Progenitor cell of endocrine pancreas (in vitro differentiated cells): Measurements from ENCODE around the gene TGM5. TPM values are rescaled to one million over a fixed set of nuclear protein-coding genes. Genes with fewer than 3 reads are reported as not detected.

ENCODE experiments used
- DNase-seq: peaks from one replicate; pipeline ENCODE4 v3.0.0; 2021; ENCODE audit warnings: low spot score; ENCODE audit not compliant: unreplicated experiment
- H3K27ac Mint-ChIP-seq: 2 replicates; pipeline ENCODE4 v1.8.0; 2021; ENCODE audit warnings: mild to moderate bottlenecking, moderate library complexity, mixed read lengths
- H3K27me3 Mint-ChIP-seq: 2 replicates; pipeline ENCODE4 v1.8.0; 2021; ENCODE audit warnings: mixed read lengths
- H3K36me3 Mint-ChIP-seq: 2 replicates; pipeline ENCODE4 v1.8.0; 2022; ENCODE audit warnings: mixed read lengths; ENCODE audit not compliant: insufficient read depth
- H3K4me1 Mint-ChIP-seq: 2 replicates; pipeline ENCODE4 v1.8.0; 2021; ENCODE audit warnings: low read depth, mixed read lengths
- H3K4me3 Mint-ChIP-seq: 2 replicates; pipeline ENCODE4 v1.8.0; 2021; ENCODE audit warnings: low read depth, mild to moderate bottlenecking, moderate library complexity, mixed read lengths
- H3K9me3 Mint-ChIP-seq: 2 replicates; pipeline ENCODE4 v1.8.0; 2021; ENCODE audit warnings: low read depth, mixed read lengths
- total RNA-seq: library from RNA; stranded (reverse); gene quantifications from 2 replicates; pipeline ENCODE4 v1.2.1, GENCODE V29; 2021
- TF ChIP-seq, protein P1 (sequence below): fragments of 200-600 bp; sonication (generic); IDR thresholded peaks from one replicate; pipeline ENCODE4 v1.5.0; 2021; ENCODE audit warnings: antibody characterized with exemption, mild to moderate bottlenecking; ENCODE audit not compliant: unreplicated experiment

The TGM5 gene
- total RNA-seq, 1 donor from 2014 or later: not detected

DNA sequence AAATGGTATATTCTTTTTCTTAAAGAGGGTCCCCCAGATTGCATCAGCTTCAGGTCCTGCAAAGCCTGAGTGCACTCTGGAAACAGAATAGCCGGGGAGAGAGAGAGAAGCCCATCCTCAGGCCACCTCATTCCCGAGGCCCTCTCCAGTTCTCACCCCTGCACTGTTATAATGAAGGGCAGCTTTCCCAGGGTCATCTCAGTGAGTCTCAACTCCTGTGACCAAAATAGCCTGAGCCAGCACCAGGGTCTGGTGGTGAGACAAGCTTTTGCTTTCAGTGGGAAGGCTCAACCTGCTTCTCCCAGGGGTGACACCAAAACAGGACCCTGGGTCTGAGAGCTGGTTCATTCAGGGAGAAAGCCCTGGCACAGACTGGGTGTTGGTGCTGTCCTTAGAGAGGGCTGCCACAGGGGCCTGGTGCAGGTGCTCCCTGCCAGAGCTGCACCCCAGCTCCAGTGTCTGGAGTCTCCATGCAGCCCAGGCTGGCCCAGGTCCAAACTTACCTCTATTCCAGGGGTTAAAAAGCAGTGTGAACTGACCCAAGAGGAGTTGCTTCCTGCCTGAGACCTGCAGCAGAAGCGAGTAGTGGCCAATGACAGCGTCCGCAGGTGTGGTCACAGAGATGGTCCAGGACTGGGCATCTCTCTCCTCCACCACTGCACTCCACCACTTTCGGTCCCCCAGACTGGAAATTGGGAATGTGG lies 52.0 kb downstream of the TGM5 start:
- Mint-ChIP-seq H3K4me3 (no peak overlapping the region), H3K27me3 (peaks cover 19% of the 10 kb centered on the region), H3K9me3 (no peaks in the 10 kb centered on the region), H3K4me1 (no peaks in the 10 kb centered on the region), H3K36me3 (no peaks in the 10 kb centered on the region), H3K27ac (no peak overlapping the region)
- no peak for DNase-seq
- TF ChIP-seq, protein P1, sequence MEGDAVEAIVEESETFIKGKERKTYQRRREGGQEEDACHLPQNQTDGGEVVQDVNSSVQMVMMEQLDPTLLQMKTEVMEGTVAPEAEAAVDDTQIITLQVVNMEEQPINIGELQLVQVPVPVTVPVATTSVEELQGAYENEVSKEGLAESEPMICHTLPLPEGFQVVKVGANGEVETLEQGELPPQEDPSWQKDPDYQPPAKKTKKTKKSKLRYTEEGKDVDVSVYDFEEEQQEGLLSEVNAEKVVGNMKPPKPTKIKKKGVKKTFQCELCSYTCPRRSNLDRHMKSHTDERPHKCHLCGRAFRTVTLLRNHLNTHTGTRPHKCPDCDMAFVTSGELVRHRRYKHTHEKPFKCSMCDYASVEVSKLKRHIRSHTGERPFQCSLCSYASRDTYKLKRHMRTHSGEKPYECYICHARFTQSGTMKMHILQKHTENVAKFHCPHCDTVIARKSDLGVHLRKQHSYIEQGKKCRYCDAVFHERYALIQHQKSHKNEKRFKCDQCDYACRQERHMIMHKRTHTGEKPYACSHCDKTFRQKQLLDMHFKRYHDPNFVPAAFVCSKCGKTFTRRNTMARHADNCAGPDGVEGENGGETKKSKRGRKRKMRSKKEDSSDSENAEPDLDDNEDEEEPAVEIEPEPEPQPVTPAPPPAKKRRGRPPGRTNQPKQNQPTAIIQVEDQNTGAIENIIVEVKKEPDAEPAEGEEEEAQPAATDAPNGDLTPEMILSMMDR: no peak

DNA sequence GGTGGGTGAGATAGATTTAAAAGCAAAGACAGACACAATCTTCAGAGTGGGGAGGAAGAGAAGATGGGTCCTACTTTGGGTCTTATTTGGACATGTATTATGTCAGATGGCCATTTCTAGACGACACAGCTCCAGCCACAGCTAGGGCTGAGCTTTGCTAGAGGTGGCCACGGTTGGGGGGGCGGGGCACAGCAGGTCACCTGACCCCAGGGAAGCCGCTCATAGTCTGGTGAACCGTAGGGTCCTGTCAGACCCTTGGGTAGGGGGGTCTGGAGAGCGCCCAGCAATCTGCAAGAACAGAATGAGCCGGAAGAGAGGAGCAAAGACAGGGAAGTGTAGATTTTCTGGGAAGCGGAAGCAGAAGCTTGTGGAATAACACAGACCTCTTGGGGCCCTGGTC lies 52.6 kb downstream of the TGM5 start:
- TF ChIP-seq, protein P1: no peak
- peaks cover 19% of the 10 kb centered on the region for H3K27me3 Mint-ChIP-seq
- no peak overlapping the region for H3K4me3 Mint-ChIP-seq
- no peak overlapping the region for H3K27ac Mint-ChIP-seq
- DNase-seq: no peak
- no peaks in the 10 kb centered on the region for H3K36me3 Mint-ChIP-seq
- H3K9me3 Mint-ChIP-seq: no peaks in the 10 kb centered on the region
- no peaks in the 10 kb centered on the region for H3K4me1 Mint-ChIP-seq

GRCh38 chr15:43213466-43213865 lies 53.3 kb downstream of the TGM5 start:
- peaks cover 21% of the 10 kb centered on the region for H3K27me3 Mint-ChIP-seq

GRCh38 chr15:43212951-43213350 lies 53.8 kb downstream of the TGM5 start:
- Mint-ChIP-seq H3K4me1 (no peaks in the 10 kb centered on the region), H3K9me3 (no peaks in the 10 kb centered on the region), H3K4me3 (no peak overlapping the region), H3K27me3 (peaks cover 22% of the 10 kb centered on the region), H3K36me3 (no peaks in the 10 kb centered on the region), H3K27ac (no peak overlapping the region)
- no peak for DNase-seq
- TF ChIP-seq, protein P1: no peak

More at GRCh38 chr15:43213466-43213865, 53.3 kb downstream of the TGM5 start:
- DNase-seq: no peak
- no peaks in the 10 kb centered on the region for H3K9me3 Mint-ChIP-seq
- no peaks in the 10 kb centered on the region for H3K36me3 Mint-ChIP-seq
- H3K27ac Mint-ChIP-seq: no peak overlapping the region
- TF ChIP-seq, protein P1: no peak
- no peak overlapping the region for H3K4me3 Mint-ChIP-seq
- no peaks in the 10 kb centered on the region for H3K4me1 Mint-ChIP-seq

DNA sequence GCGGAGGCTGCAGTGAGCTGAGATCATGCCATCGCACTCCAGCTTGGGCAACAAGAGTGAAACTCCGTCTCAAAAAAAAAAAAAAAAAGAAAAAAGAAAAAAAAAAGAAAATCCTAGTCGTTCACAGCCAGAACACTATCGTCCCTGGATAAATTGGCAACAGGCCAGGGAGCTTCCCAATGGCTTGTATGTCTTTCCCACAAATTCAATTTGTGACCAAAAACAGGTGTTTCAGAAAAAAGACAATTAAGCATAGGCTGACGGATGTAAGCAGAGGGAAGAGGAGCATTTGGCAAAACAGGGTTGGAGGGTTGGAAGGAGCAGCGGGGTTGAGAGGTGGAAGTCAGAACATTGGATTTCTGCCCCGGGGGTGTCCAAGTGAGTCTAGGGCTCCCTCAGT lies 54.4 kb downstream of the TGM5 start:
- TF ChIP-seq, protein P1: no peak
- no peak for DNase-seq
- Mint-ChIP-seq H3K36me3 (no peaks in the 10 kb centered on the region), H3K9me3 (no peaks in the 10 kb centered on the region), H3K27ac (no peak overlapping the region), H3K4me1 (no peaks in the 10 kb centered on the region), H3K27me3 (peaks cover 25% of the 10 kb centered on the region), H3K4me3 (no peak overlapping the region)
